Aorta (tissue), 5 donors: Measurements from ENCODE around the gene C10orf71. TPM values are rescaled to one million over a fixed set of nuclear protein-coding genes. Genes with fewer than 3 reads are reported as not detected.

ENCODE experiments used
- ATAC-seq: fragments of 200-7000 bp; cut with Tn5 transposase; one replicate; pipeline ENCODE4 v1.9.1; 2022; ENCODE audit warnings: moderate library complexity; ENCODE audit not compliant: low FRiP score
- DNase-seq, 2 donors: peaks; one replicate each; pipeline ENCODE4 v3.0.0-alpha.2; 2020
- H3K27ac ChIP-seq, 2 donors: one replicate each; pipeline ENCODE4 v1.5.1; 2013; ENCODE audit warnings: low read length in 2 of 2, mild to moderate bottlenecking in 2 of 2, moderate library complexity in 2 of 2, control low read depth in 1 of 2, inconsistent platforms in 1 of 2, low read depth in 1 of 2
- H3K27me3 ChIP-seq, 2 donors: one replicate each; pipeline ENCODE4 v1.6.1; 2013; ENCODE audit warnings: control low read depth in 1 of 2, low read length in 1 of 2, mild to moderate bottlenecking in 1 of 2, moderate library complexity in 1 of 2; ENCODE audit not compliant: insufficient read depth in 2 of 2, control insufficient read depth in 1 of 2
- H3K36me3 ChIP-seq, 2 donors: one replicate each; pipeline ENCODE4 v1.6.1; 2013; ENCODE audit warnings: control low read depth in 1 of 2, low read length in 1 of 2, mild to moderate bottlenecking in 1 of 2; ENCODE audit not compliant: insufficient read depth in 2 of 2, control insufficient read depth in 1 of 2
- H3K4me1 ChIP-seq, 2 donors: one replicate each; pipeline ENCODE4 v1.6.1; 2013; ENCODE audit warnings: low read length in 2 of 2, control low read depth in 1 of 2, mild to moderate bottlenecking in 1 of 2, moderate library complexity in 1 of 2; ENCODE audit not compliant: insufficient read depth in 2 of 2, control insufficient read depth in 1 of 2
- H3K4me3 ChIP-seq, 2 donors: one replicate each; pipeline ENCODE4 v1.5.1; 2013; ENCODE audit warnings: low read length in 2 of 2, control low read depth in 1 of 2, mild to moderate bottlenecking in 1 of 2
- H3K9me3 ChIP-seq: one replicate; pipeline ENCODE4 v1.6.1; 2013; ENCODE audit warnings: mild to moderate bottlenecking, low read length; ENCODE audit not compliant: control insufficient read depth
- WGBS, 2 donors: extraction: QIAGEN DNeasy Blood & Tissue Kit; methylation state at CpG; one replicate each; pipeline ENCODE4 v1.1.7; 2013; 5-methylcytosine and 5-hydroxymethylcytosine counted together
- intact Hi-C, 2 donors: fragments of 100-400 bp; cut with DNase I; formaldehyde crosslinking; loops; one replicate each; pipeline versions ENCODE4 v1.14.2 to v1.15.0; 2022
- polyA plus RNA-seq, 2 donors: library from polyadenylated mRNA; stranded (reverse); fragments of 200-250 nt; gene quantifications; one replicate each; pipeline ENCODE4 v1.2.3, GENCODE V29; 2013
- total RNA-seq, 2 donors: library from RNA; stranded (reverse); fragmentation: NEBNext Ultra II Directional; extraction: Animal tissue kit (Norgen Biotek cat#: 25700); gene quantifications; one replicate each; pipeline ENCODE4 v1.2.1, GENCODE V29; 2021
- donor health status: healthy with polysubstance abuse.
- donor health status: Bipolar disorder and iron deficiency.
- donor health status: DM: no; HTN: no; CAD: no.
- donor health status: DM: no; HTN: no; CAD: no.
- donor health status: DM: yes; HTN: yes; CAD: no.

Gene C10orf71
- total and polyA plus RNA-seq, 4 donors: 0.09 to 0.13 (median 0.13) TPM; not detected in 1

DNA sequence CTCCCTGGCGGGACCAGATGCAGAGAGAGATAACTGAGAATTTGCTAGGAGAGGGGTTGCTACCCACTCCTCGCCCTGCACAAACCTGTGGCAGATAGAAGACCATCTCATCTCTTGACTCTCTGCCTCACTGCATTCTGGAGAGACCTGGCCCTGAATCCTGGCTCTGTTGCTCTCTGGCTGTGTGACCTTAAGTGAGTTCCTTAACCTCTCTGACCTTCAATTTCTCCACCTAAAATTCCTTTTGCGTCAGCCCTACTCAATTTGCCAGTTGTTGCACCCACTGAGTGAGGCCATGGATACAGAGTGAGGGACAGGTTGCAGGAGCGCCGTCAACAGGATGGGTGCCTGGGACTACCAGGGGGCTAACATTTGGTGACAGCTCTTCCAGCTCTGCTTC lies 5.2 kb downstream of the C10orf71 start:
- Histone ChIP-seq H3K4me3 (no peak overlapping the region), H3K27ac (no peak overlapping the region), H3K9me3 (peaks cover 2% of the 10 kb centered on the region), H3K36me3 (no peaks in the 10 kb centered on the region), H3K4me1 (no peaks in the 10 kb centered on the region), H3K27me3 (no peaks in the 10 kb centered on the region)
- intact Hi-C loops: no loop called here
- no peak for DNase-seq
- ATAC-seq: no peak
- WGBS, 2 donors: 93 to 94% methylated on average over 5 of the region's 5 CpGs

DNA sequence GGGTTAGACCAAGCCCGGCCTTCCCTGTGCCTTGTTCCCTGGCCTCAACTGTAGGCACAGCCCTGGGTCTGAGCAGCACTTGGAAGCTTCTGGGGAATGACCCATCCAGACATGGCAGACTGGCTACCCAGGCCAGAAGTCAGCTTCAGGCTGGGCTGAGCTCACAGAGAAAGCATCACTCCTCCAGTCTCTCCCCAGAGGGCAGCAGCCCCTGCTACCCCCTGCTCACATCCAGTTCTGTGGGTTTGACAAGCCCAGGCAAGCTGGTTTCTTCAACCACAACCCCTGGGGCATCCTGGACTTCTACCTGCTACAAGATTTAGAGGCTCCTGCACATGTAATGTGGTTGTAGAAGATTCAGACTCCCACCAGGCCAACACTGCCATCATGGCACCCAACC lies 9.0 kb downstream of the C10orf71 start:
- H3K27me3 ChIP-seq: no peaks in the 10 kb centered on the region
- DNase-seq (no peak), ATAC-seq (no peak)
- peaks cover 5% of the 10 kb centered on the region for H3K9me3 ChIP-seq
- H3K4me1 ChIP-seq: no peaks in the 10 kb centered on the region
- intact Hi-C loops: no loop called here
- WGBS, 2 donors: 89 to 90% methylated on average over 1 of the region's 1 CpG
- H3K36me3 ChIP-seq: no peaks in the 10 kb centered on the region
- no peak overlapping the region for H3K27ac ChIP-seq
- no peak overlapping the region for H3K4me3 ChIP-seq

DNA sequence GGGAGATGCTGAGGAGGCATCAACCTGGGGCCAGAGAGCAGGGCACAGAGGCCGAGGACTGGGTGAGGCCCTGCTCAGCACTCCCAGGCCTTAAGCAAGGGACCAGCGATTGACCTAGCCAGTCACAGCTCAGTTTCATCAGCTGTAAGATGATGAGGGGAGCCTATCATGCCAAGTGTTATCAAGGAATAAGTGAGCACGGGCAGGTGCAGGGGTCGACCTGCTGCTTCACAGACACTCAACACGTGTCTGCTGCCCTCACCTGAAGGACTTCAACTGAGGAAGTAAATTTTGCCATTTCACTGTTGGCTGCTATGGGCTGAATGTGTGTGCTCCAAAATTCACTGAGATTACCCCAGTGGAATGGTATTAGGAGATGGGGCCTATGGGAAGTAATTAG lies 9.9 kb downstream of the C10orf71 start:
- Histone ChIP-seq H3K4me3 (no peak overlapping the region), H3K27me3 (no peaks in the 10 kb centered on the region), H3K36me3 (no peaks in the 10 kb centered on the region), H3K4me1 (no peaks in the 10 kb centered on the region), H3K9me3 (peaks cover 5% of the 10 kb centered on the region), H3K27ac (no peak overlapping the region)
- DNase-seq (no peak), ATAC-seq (no peak)
- 94 to 95% methylated on average over 5 of the region's 5 CpGs for WGBS, 2 donors
- intact Hi-C loops: no loop called here

DNA sequence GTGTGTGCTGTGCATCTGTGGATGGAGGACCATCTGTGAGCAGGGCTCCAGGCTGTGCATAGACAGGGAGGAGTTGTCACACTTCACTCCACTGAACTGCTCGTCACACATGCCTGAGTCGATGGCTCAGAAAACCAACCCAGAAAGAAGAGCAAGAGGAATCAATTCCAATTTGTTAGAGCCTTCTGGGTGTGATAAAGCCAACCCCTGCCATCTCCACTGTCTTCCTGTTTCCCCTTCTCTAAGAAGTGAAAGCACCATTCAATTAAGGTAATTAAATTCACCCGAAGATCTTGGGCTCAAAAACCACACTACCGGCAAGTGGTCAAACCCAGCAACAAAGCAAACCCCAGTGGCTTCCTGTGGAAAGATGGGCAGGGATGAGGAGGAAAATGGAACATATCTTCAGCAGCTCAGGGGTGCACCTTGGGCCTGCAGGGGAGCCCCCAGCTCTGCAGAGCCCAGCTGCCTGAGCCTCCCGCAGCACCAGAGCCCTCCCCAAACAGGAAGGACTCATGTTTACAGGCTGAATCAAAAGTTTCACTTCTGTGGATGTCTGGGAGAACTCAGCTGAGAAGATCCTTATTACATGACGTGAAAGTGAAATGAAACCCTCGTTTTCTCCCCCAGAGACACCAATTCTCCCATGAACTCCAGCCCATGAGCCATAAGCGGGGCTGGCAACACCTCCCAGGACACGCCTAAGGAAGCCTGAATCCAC lies 10.9 kb downstream of the C10orf71 start:
- ATAC-seq (peak; percentile 4), DNase-seq (no peak)
- Histone ChIP-seq H3K27ac (no peak overlapping the region), H3K36me3 (no peaks in the 10 kb centered on the region), H3K4me3 (no peak overlapping the region), H3K27me3 (no peaks in the 10 kb centered on the region), H3K4me1 (no peaks in the 10 kb centered on the region), H3K9me3 (peaks cover 5% of the 10 kb centered on the region)
- intact Hi-C loops: no loop called here
- WGBS, 2 donors: 80 to 81% methylated on average over 9 of the region's 9 CpGs

- Histone ChIP-seq H3K9me3 (peaks cover 5% of the 10 kb centered on the region), H3K36me3 (no peaks in the 10 kb centered on the region), H3K27ac (no peak overlapping the region), H3K27me3 (no peaks in the 10 kb centered on the region), H3K4me1 (no peaks in the 10 kb centered on the region), H3K4me3 (no peak overlapping the region)
- intact Hi-C loops: no loop called here
- WGBS, 2 donors: 88 to 94% methylated on average over 5 of the region's 5 CpGs
- DNase-seq (no peak), ATAC-seq (no peak)
These were observed 11.5 kb downstream of the C10orf71 start for GRCh38 chr10:49310460-49310859.

GRCh38 chr10:49310901-49311554 lies 12.1 kb downstream of the C10orf71 start:
- no peaks in the 10 kb centered on the region for H3K36me3 ChIP-seq
- H3K9me3 ChIP-seq: peaks cover 5% of the 10 kb centered on the region
- intact Hi-C loops: no loop called here
- H3K4me3 ChIP-seq: no peak overlapping the region
- no peaks in the 10 kb centered on the region for H3K27me3 ChIP-seq
- H3K27ac ChIP-seq: no peak overlapping the region
- ATAC-seq: no peak
- 83 to 85% methylated on average over 7 of the region's 7 CpGs for whole genome bisulfite sequencing, 2 donors
- no peaks in the 10 kb centered on the region for H3K4me1 ChIP-seq
- no peak for DNase-seq

GRCh38 chr10:49311555-49312236 lies 12.7 kb downstream of the C10orf71 start:
- WGBS, 2 donors: 66 to 67% methylated on average over 4 of the region's 4 CpGs
- intact Hi-C loops: no loop called here
- H3K4me1 ChIP-seq: no peaks in the 10 kb centered on the region
- H3K36me3 ChIP-seq: no peaks in the 10 kb centered on the region
- H3K27me3 ChIP-seq: no peaks in the 10 kb centered on the region
- no peak for ATAC-seq
- DNase-seq: no peak
- no peak overlapping the region for H3K4me3 ChIP-seq
- peaks cover 5% of the 10 kb centered on the region for H3K9me3 ChIP-seq
- no peak overlapping the region for H3K27ac ChIP-seq

DNA sequence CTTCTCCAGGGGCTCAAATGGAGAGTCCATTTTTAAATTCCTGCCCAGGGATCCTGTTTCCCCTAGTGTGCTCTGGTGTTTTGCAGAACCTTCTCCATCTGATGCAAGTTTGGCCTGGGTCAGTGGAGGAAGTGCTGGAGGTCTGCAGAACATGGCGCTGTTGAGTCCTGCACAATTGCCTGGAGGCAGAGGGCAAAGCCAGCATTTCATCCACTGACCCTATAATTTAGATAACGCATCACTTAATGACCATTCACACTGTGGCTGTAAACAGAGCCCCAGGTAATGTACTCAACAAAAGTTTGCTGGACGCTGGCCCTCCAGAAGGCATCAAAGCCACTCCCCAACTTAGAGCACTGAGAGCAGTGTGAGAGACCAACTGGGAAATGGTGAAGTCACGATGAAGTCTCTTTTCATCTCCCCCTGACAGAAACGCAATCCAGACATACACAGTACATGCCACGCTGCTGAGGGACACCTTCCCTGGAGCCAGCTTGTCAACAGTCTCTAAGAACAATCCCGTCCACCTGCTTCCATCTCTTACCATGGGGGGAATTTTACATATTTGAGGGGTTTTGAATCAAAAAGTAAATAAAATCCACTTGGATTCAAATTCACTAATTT lies 13.4 kb downstream of the C10orf71 start:
- H3K27me3 ChIP-seq: no peaks in the 10 kb centered on the region
- no peaks in the 10 kb centered on the region for H3K36me3 ChIP-seq
- no peak overlapping the region for H3K27ac ChIP-seq
- ATAC-seq (no peak), DNase-seq (no peak)
- intact Hi-C loops: no loop called here
- 78 to 80% methylated on average over 7 of the region's 7 CpGs for WGBS, 2 donors
- no peaks in the 10 kb centered on the region for H3K4me1 ChIP-seq
- peaks cover 5% of the 10 kb centered on the region for H3K9me3 ChIP-seq
- no peak overlapping the region for H3K4me3 ChIP-seq
